ENCODE data around the gene PLEKHA5.

PLEKHA5 gene

DNA sequence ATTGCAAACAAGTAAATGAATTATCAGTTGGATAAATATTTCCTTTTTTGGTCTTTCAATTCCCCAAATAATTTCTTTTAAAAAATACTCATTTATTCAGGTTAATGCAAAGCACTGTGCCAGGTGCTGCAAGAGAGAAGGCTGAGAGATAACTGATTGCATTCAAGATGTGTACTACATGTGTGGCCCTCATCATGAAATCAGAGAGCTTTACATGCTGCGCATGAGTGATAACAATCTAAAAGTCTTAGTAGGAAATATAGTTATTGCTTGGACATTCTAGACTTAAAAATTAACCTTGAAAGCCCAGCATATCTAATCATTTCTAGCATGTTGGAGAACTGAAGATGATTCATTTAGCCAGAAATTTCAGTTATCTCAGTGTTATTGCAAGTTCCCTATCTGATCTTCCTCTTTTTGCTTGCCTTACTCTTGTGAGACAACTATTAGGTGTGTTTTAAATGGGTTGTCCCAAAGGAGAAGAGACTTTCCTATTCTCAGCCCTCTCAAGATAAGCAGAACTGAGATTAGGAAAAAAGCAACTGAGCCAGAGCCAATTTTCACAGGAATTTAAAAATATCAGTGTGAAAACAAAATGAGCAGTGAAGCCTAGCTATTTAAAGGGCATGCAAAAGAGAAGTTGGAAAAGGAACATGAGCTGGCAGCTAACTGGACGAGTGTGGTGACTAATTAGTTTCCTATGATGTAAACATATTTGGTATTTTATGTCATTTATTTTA lies 60.9 kb downstream of the PLEKHA5 start:
- DNase-seq (ENCODE audit: low read depth, low spot score), result no peak
- no peak overlapping the region for H3K4me3 ChIP-seq (ENCODE audit: low read depth, low read length)
- ChIA-PET POLR2A (no interaction called here), CTCF (interaction anchor here (0.7 to 2.0 kb wide), 9 partner anchors 10 to 940 kb away, joined by 3 to 8 read pairs (median 4); no protein-coding TSS in a partner anchor)
- TF ChIP-seq, protein P1, sequence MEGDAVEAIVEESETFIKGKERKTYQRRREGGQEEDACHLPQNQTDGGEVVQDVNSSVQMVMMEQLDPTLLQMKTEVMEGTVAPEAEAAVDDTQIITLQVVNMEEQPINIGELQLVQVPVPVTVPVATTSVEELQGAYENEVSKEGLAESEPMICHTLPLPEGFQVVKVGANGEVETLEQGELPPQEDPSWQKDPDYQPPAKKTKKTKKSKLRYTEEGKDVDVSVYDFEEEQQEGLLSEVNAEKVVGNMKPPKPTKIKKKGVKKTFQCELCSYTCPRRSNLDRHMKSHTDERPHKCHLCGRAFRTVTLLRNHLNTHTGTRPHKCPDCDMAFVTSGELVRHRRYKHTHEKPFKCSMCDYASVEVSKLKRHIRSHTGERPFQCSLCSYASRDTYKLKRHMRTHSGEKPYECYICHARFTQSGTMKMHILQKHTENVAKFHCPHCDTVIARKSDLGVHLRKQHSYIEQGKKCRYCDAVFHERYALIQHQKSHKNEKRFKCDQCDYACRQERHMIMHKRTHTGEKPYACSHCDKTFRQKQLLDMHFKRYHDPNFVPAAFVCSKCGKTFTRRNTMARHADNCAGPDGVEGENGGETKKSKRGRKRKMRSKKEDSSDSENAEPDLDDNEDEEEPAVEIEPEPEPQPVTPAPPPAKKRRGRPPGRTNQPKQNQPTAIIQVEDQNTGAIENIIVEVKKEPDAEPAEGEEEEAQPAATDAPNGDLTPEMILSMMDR (IDR thresholded peaks at IDR 0.05; ENCODE audit: insufficient read depth, low read length, missing control alignments), result no peak

DNA sequence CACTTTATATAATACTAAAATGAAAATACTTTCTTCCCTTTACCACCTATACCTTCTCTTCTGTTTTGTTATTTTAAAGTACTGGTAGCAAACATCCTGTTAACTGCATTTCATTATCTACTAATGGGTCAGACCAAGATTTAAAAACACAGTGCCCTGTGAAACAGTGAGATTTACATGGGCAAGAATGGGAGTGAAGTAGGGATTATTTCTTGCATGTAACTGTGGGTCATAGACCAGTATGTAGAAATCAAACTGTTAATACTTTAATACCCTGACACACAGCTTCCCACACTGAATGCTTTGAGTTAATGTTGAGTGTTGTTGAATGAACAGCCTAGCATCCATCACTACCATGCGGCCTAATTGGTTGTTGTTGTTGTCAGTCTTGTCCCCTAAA lies 61.6 kb downstream of the PLEKHA5 start:
- ChIA-PET POLR2A (no interaction called here), CTCF (interaction anchor here (0.9 to 1.6 kb wide), 4 partner anchors 13 to 759 kb away, joined by 3 to 6 read pairs (median 4); no protein-coding TSS in a partner anchor)
- no peak for DNase-seq (ENCODE audit: low read depth, low spot score)
- H3K4me3 ChIP-seq (ENCODE audit: low read depth, low read length), result no peak overlapping the region
- TF ChIP-seq, protein P1 (IDR thresholded peaks at IDR 0.05; ENCODE audit: insufficient read depth, low read length, missing control alignments), result no peak

DNA sequence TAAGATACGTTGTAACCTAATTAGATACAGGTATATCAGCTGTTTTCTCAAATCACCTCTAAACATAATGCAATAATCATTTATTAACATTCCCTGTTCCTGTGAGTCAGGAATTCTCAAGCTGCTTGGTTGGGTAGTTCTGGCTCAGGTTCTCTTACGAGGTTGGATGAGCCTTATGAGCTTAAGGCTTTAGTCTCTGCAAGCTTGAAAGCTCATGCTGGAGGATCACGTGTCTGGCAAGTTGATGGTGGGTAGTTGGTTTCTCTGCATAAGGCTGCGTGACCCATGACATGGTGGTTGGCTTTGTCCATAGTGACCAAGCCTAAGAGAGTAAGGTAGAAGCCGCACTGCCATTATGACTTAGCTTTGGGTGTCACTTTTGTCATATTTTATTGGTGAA lies 62.0 kb downstream of the PLEKHA5 start:
- DNase-seq (ENCODE audit: low read depth, low spot score), result no peak
- no peak overlapping the region for H3K4me3 ChIP-seq (ENCODE audit: low read depth, low read length)
- ChIA-PET CTCF (interaction anchor here (1.2 to 1.6 kb wide), 3 partner anchors 14 to 104 kb away, joined by 3 to 6 read pairs (median 4); no protein-coding TSS in a partner anchor), POLR2A (no interaction called here)
- TF ChIP-seq, protein P1 (IDR thresholded peaks at IDR 0.05; ENCODE audit: insufficient read depth, low read length, missing control alignments), result no peak

- CTCF ChIA-PET, result no interaction called here
Measured at GRCh38 chr12:19192710-19193109, 63.2 kb downstream of the PLEKHA5 start.

DNA sequence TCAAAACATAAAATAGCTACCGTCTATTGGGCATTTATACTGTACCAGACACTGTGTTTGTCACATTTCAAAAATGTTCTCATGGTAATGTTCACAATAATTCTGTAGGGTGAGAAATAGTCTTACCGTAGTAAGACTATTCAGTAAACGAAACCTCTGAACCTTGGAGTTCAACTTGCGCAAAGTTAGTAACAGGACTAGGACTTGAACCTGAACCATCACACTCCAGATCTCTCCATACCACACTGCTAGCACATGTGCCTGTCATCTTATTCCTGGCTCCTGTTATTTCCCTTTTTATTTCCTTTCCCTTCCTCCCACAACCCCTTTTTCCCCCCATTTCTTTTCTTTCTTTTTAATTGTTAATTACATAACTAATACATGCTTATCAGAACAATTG lies 65.4 kb downstream of the PLEKHA5 start:
- H3K4me3 ChIP-seq (ENCODE audit: low read depth, low read length), result no peak overlapping the region
- TF ChIP-seq, protein P1 (IDR thresholded peaks at IDR 0.05; ENCODE audit: insufficient read depth, low read length, missing control alignments), result no peak
- POLR2A ChIA-PET, result no interaction called here
- CTCF ChIA-PET, result no interaction called here
- no peak for DNase-seq (ENCODE audit: low read depth, low spot score)

More at GRCh38 chr12:19192710-19193109, 63.2 kb downstream of the PLEKHA5 start:
- POLR2A ChIA-PET, result no interaction called here
- TF ChIP-seq, protein P1 (IDR thresholded peaks at IDR 0.05; ENCODE audit: insufficient read depth, low read length, missing control alignments), result no peak
- DNase-seq (ENCODE audit: low read depth, low spot score), result no peak
- H3K4me3 ChIP-seq (ENCODE audit: low read depth, low read length), result no peak overlapping the region

DNA sequence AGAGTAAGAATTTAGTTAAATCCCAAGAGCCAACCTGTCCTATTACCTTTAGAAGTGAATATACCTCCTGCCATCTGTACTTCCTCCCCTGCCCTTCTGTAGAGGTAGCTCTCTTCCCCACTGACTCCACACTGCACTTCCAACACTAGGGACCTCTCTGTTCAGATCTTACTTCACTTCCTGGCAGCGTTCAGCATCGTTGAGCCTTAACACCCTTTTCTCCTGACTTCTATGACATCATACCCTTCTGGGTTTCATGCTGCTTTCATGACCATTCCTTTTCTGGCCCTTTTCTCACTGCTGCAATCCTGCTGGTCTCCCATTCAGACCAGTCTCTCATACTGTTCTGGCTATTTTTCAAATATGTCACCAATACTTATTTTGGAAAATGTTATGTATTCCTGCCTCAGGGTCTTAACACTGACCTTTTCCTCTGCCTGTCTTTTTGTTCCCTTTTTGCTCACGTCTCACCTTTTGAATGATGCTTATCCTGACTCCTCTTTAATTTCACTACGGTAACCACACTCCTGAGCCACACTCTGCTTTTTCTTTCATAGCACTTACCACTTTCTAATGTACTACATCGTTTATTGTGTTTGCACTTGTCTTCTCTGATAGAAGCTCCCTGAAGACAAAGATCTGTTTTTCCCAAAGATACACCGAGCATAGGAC lies 67.6 kb downstream of the PLEKHA5 start:
- POLR2A ChIA-PET, result no interaction called here
- CTCF ChIA-PET, result interaction anchor here (1.1 kb wide), 1 partner anchor 11 kb away, joined by 3 read pairs; no protein-coding TSS in a partner anchor
- H3K4me3 ChIP-seq (ENCODE audit: low read depth, low read length), result no peak overlapping the region
- TF ChIP-seq, protein P1 (IDR thresholded peaks at IDR 0.05; ENCODE audit: insufficient read depth, low read length, missing control alignments), result no peak
- no peak for DNase-seq (ENCODE audit: low read depth, low spot score)
